ENCODE measurements around the gene ATL3.
A peak's percentile ranks its signal among the peaks of the same experiment; 100 is the strongest.
"Not testable (repeated sequence)": the region's sequence is repeated elsewhere in the genome, so short reads cannot be mapped to it uniquely, and the experiment has no call there.

Gene ATL3

GRCh38 chr11:63671322-63672155 is at the start of gene ATL3:
Gene ATL3 (minus strand): TSS chr11:63671376. CDS start chr11:63671335, 41 bp downstream.
- peak; percentile 89 for DNase-seq

- no peak for DNase-seq
Observed at GRCh38 chr11:63720611-63721010, 49.4 kb upstream of the ATL3 start.

GRCh38 chr11:63719987-63720386 is 48.8 kb upstream of the ATL3 start:
- DNase-seq = no peak

- no peak for DNase-seq
Observed at GRCh38 chr11:63719001-63719400, 47.8 kb upstream of the ATL3 start.

GRCh38 chr11:63716046-63716445 is 44.9 kb upstream of the ATL3 start:
- no peak for DNase-seq

- DNase-seq = no peak
Observed at GRCh38 chr11:63713766-63714165, 42.6 kb upstream of the ATL3 start.

GRCh38 chr11:63711838-63712237 is 40.7 kb upstream of the ATL3 start:
- DNase-seq = no peak

GRCh38 chr11:63710476-63711217 is 39.5 kb upstream of the ATL3 start:
- DNase-seq = no peak

GRCh38 chr11:63709336-63709884 is 38.2 kb upstream of the ATL3 start:
- no peak for DNase-seq

GRCh38 chr11:63708764-63709163 is 37.6 kb upstream of the ATL3 start:
- DNase-seq = no peak

GRCh38 chr11:63705526-63705925 is 34.4 kb upstream of the ATL3 start:
- DNase-seq = no peak

GRCh38 chr11:63699896-63700295 is 28.7 kb upstream of the ATL3 start:
- no peak for DNase-seq

GRCh38 chr11:63698976-63699733 is 28.0 kb upstream of the ATL3 start:
- DNase-seq = no peak

GRCh38 chr11:63694596-63694995 is 23.4 kb upstream of the ATL3 start:
- no peak for DNase-seq

- DNase-seq = no peak
Observed at GRCh38 chr11:63687845-63688244, 16.7 kb upstream of the ATL3 start.

GRCh38 chr11:63686926-63687325 is 15.8 kb upstream of the ATL3 start:
- no peak for DNase-seq

- DNase-seq = not testable (repeated sequence)
Observed at GRCh38 chr11:63685158-63685721, 14.1 kb upstream of the ATL3 start.

GRCh38 chr11:63683133-63683991 is 12.2 kb upstream of the ATL3 start:
- DNase-seq = no peak

GRCh38 chr11:63682066-63683021 is 11.2 kb upstream of the ATL3 start:
- peak; percentile 38 for DNase-seq

- peak; percentile 90 for DNase-seq
Observed at GRCh38 chr11:63681321-63682065, 10.3 kb upstream of the ATL3 start, which contains the start of gene RTN3. Gene RTN3 (plus strand): TSS chr11:63681500. CDS start chr11:63681637, 137 bp downstream.
